Retinal pigment epithelial cell (primary cell): ENCODE results near the gene CELSR3.
A peak's percentile ranks its signal among the peaks of the same experiment; 100 is the strongest.

Experiments used
- DNase-seq: peaks from one replicate; pipeline ENCODE4 v3.0.0-alpha.2; 2010; ENCODE audit warnings: low read depth
- H3K4me3 ChIP-seq: 2 replicates; pipeline ENCODE4 v1.5.1; 2011; ENCODE audit warnings: mild to moderate bottlenecking, low read length, control low read depth, moderate library complexity
- CTCF ChIP-seq: conservative IDR thresholded peaks from 2 replicates; pipeline ENCODE4 v1.5.1; 2011; ENCODE audit warnings: low read depth, low read length, control low read depth, inconsistent platforms

CELSR3 gene

DNA sequence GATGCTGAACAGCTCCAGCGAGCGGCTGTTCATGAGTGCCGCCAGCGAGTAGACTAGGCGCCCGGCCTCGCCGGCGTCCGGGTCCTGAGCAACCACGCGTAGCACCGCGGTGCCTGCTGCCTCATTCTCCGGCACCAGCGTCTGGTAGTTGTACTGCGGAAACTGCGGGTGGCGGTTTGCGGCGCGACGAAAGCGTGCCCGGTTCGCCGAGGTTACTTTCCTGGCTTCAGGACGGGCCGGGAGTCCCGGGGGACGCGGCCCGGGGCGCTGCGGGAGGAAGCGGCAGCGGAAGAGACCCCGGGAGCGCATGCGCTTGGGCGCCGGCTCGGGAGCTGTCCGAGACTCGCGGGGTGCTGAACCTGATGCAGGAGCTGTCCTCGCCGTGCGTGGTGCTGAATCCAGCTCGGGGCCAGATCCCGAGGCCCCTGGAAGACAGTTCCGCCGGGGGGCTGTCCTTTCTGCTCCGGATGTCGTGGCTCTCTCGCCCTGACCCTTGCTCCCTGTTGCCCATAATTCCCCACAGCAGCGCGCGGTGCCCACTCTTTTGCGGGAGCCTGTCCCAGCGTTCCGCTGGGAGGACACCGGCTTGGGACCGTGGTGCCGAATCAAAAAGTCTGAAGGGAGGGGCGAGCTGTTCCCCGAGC is 1.1 kb downstream of the CELSR3 start:
- H3K4me3 ChIP-seq: peak overlapping the region; percentile 51

GRCh38 chr3:48660800-48661400 is 1.8 kb downstream of the CELSR3 start:
- no peak overlapping the region for H3K4me3 ChIP-seq
- no peak for TF ChIP-seq CTCF
- DNase-seq: no peak

More for the DNA sequence above, 1.1 kb downstream of the CELSR3 start:
- no peak for DNase-seq
- no peak for TF ChIP-seq CTCF

- no peak for DNase-seq
- TF ChIP-seq CTCF: no peak
- no peak overlapping the region for H3K4me3 ChIP-seq
Observed at GRCh38 chr3:48656841-48657281, 5.8 kb downstream of the CELSR3 start.

- peak overlapping the region; percentile 36 for H3K4me3 ChIP-seq
- no peak for DNase-seq
- TF ChIP-seq CTCF: peak; percentile 60
Observed at GRCh38 chr3:48656061-48656840, 6.4 kb downstream of the CELSR3 start.

DNA sequence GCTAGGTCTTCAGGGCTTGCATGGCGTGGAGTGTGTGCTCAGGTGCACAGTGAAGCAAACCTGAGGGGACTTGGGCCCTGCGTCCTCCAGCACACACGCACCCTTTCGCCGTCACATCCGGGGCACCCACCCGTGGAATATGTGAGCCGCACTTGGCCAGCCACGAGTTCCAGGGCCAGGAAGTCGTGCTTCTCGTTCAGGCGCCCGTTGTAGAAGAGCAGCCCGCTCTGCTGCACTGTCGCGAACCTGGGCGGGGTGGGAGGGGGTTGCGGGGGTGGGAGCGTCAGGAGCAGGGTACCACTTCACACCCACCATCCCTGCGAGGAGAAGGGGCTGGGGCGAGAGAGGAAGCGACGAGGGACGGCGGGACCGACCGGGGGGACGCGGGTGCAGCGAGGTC is 7.1 kb downstream of the CELSR3 start:
- peak overlapping the region; percentile 34 for H3K4me3 ChIP-seq
- DNase-seq: no peak
- no peak for TF ChIP-seq CTCF

- no peak for DNase-seq
- TF ChIP-seq CTCF: no peak
- H3K4me3 ChIP-seq: no peak overlapping the region
Observed at GRCh38 chr3:48655063-48655462, 7.6 kb downstream of the CELSR3 start.
